ENCODE measurements around the gene CYTH3. TPM values are rescaled to one million over a fixed set of nuclear protein-coding genes. Genes with fewer than 3 reads are reported as not detected.

CYTH3 gene
- total and polyA plus RNA-seq, 7 experiments from 2014 or later, result 0.99 to 9.5 (median 3.1) TPM

GRCh38 chr7:6261699-6262098 is 10.7 kb downstream of the CYTH3 start:
- intact Hi-C loops (cut with micrococcal nuclease), result no loop called here
- peaks cover 0 to 25% of the 10 kb centered on the region in 2 donors for H3K4me1 ChIP-seq (ENCODE audit: control insufficient read depth in 2 of 2, insufficient read depth in 2 of 2, low read length in 2 of 2)
- H3K27ac Mint-ChIP-seq, result no peak overlapping the region
- no peaks in the 10 kb centered on the region for H3K36me3 Mint-ChIP-seq
- ChIA-PET CTCF (no interaction called here), POLR2A (interaction anchor here (0.6 kb wide), 1 partner anchor 12 kb away, joined by 3 read pairs; no protein-coding TSS in a partner anchor)
- peaks cover 13 to 32% (median 23%) of the 10 kb centered on the region in 7 donors for H3K4me1 Mint-ChIP-seq
- H3K4me3 Mint-ChIP-seq, result no peak overlapping the region
- H3K9me3 ChIP-seq (ENCODE audit: control insufficient read depth in 2 of 3, low read length in 3 of 3), result no peaks in the 10 kb centered on the region
- no peaks in the 10 kb centered on the region for H3K27me3 ChIP-seq (ENCODE audit: control insufficient read depth in 2 of 2, insufficient read depth in 2 of 2, low read length in 2 of 2)
- DNase-seq (no peak), ATAC-seq (no peak)
- H3K36me3 ChIP-seq (ENCODE audit: control insufficient read depth in 2 of 3, insufficient read depth in 3 of 3, low read length in 3 of 3), result no peaks in the 10 kb centered on the region
- no peaks in the 10 kb centered on the region for H3K9me3 Mint-ChIP-seq
- H3K27me3 Mint-ChIP-seq, result peaks cover 0 to 63% (median 0%) of the 10 kb centered on the region in 5 donors
- H3K4me3 ChIP-seq (ENCODE audit: low read length), result no peak overlapping the region
- no peak overlapping the region for H3K27ac ChIP-seq (ENCODE audit: low read depth, low read length)

DNA sequence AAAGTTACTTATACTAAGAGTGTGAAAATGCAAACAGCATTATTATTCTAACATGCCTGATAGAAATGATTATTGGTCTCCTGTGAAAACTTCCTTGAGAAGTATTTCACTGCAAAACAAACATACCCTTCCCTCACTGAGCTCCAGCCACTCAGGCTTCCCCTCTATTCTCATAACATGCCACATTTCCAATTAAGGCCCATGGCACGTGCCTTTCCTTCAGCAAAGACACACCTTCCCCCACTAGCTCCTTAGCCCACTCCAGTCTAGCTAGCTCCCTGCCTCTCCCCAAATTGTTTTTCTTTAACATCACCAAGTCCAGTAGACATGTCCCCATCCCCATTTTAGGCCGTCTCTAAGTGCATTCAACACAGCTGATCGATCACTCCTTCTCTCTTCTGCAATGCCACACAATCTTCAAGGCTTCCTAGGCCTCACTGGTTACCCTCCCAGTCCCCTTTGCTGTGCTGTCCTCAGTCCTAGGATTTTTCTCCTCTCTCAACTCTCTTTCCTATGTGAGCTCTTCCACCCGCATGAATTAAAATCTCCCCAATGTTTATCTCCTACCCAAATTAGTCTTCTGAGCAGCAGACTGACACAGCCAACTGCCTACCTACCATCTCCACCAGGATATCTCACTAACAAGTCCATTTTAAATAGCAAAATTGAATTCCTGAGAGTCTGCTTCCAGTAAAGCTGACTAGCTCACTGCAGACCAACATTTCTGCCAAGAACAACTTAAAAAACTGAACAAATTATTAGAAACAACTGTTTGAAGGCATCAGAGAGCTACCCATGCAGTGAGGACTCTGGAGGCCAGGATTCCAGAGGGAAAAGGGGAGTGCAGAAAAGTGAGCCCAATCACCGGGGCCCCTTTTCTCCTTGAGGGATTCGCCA is 11.9 kb downstream of the CYTH3 start:
- H3K36me3 ChIP-seq (ENCODE audit: control insufficient read depth in 2 of 3, insufficient read depth in 3 of 3, low read length in 3 of 3), result no peaks in the 10 kb centered on the region
- Mint-ChIP-seq H3K4me3 (no peak overlapping the region), H3K4me1 (peaks cover 19 to 38% (median 29%) of the 10 kb centered on the region in 7 donors)

DNA sequence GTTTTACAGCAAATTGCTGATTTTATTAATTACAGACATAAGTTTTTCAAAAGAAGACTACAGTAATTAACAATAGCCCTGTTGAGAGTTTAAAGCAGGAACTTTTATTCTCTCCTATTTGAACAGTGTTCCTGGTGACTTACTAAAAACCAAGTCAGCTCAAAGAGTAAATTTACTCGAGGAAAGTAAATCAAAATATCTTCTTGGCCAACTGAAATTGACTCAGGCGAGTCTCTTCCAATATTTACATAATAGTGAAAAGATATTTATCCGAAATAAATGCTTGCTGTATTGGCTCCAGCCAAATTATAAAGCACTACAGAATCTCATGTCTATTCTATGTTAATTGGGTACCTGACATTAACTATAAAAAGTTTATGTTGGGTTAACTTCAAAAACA is 13.2 kb downstream of the CYTH3 start:
- H3K27me3 Mint-ChIP-seq, result peaks cover 0 to 65% (median 0%) of the 10 kb centered on the region in 5 donors
- Histone ChIP-seq H3K27ac (ENCODE audit: low read depth, low read length) (no peak overlapping the region), H3K4me3 (ENCODE audit: low read length) (no peak overlapping the region), H3K36me3 (ENCODE audit: control insufficient read depth in 2 of 3, insufficient read depth in 3 of 3, low read length in 3 of 3) (no peaks in the 10 kb centered on the region), H3K9me3 (ENCODE audit: control insufficient read depth in 2 of 3, low read length in 3 of 3) (no peaks in the 10 kb centered on the region), H3K27me3 (ENCODE audit: control insufficient read depth in 2 of 2, insufficient read depth in 2 of 2, low read length in 2 of 2) (no peaks in the 10 kb centered on the region), H3K4me1 (ENCODE audit: control insufficient read depth in 2 of 2, insufficient read depth in 2 of 2, low read length in 2 of 2) (peaks cover 0 to 25% of the 10 kb centered on the region in 2 donors)
- peaks cover 19 to 37% (median 29%) of the 10 kb centered on the region in 7 donors for H3K4me1 Mint-ChIP-seq
- ChIA-PET POLR2A (no interaction called here), CTCF (no interaction called here)
- intact Hi-C loops (cut with micrococcal nuclease), result loop anchor here in 1 of 2 donors (2.0 kb wide), 1 partner anchor 14 kb away; the partner anchor contains the start of gene CYTH3
- DNase-seq (no peak), ATAC-seq (no peak)
- H3K9me3 Mint-ChIP-seq, result no peaks in the 10 kb centered on the region
- H3K4me3 Mint-ChIP-seq, result no peak overlapping the region
- H3K36me3 Mint-ChIP-seq, result no peaks in the 10 kb centered on the region
- H3K27ac Mint-ChIP-seq, result no peak overlapping the region

More for the DNA sequence above, 11.9 kb downstream of the CYTH3 start:
- Histone ChIP-seq H3K9me3 (ENCODE audit: control insufficient read depth in 2 of 3, low read length in 3 of 3) (no peaks in the 10 kb centered on the region), H3K27me3 (ENCODE audit: control insufficient read depth in 2 of 2, insufficient read depth in 2 of 2, low read length in 2 of 2) (no peaks in the 10 kb centered on the region), H3K4me1 (ENCODE audit: control insufficient read depth in 2 of 2, insufficient read depth in 2 of 2, low read length in 2 of 2) (peaks cover 0 to 25% of the 10 kb centered on the region in 2 donors), H3K27ac (ENCODE audit: low read depth, low read length) (no peak overlapping the region), H3K4me3 (ENCODE audit: low read length) (no peak overlapping the region)
- ChIA-PET CTCF (no interaction called here), POLR2A (interaction anchor here (0.6 kb wide), 1 partner anchor 13 kb away, joined by 3 read pairs; no protein-coding TSS in a partner anchor)
- H3K27me3 Mint-ChIP-seq, result peaks cover 0 to 63% (median 0%) of the 10 kb centered on the region in 5 donors
- no peak overlapping the region for H3K27ac Mint-ChIP-seq
- no peak for DNase-seq
- H3K9me3 Mint-ChIP-seq, result no peaks in the 10 kb centered on the region
- no peak for ATAC-seq
- intact Hi-C loops (cut with micrococcal nuclease), result no loop called here
- H3K36me3 Mint-ChIP-seq, result no peaks in the 10 kb centered on the region

GRCh38 chr7:6258440-6259182 is 13.8 kb downstream of the CYTH3 start:
- no peaks in the 10 kb centered on the region for H3K27me3 ChIP-seq (ENCODE audit: control insufficient read depth in 2 of 2, insufficient read depth in 2 of 2, low read length in 2 of 2)
- DNase-seq (no peak), ATAC-seq (no peak)
- peaks cover 0 to 25% of the 10 kb centered on the region in 2 donors for H3K4me1 ChIP-seq (ENCODE audit: control insufficient read depth in 2 of 2, insufficient read depth in 2 of 2, low read length in 2 of 2)
- Mint-ChIP-seq H3K36me3 (no peaks in the 10 kb centered on the region), H3K27me3 (peaks cover 0 to 65% (median 0%) of the 10 kb centered on the region in 5 donors), H3K9me3 (no peaks in the 10 kb centered on the region), H3K4me1 (peaks cover 19 to 37% (median 29%) of the 10 kb centered on the region in 7 donors), H3K4me3 (no peak overlapping the region), H3K27ac (no peak overlapping the region)
- CTCF ChIA-PET, result no interaction called here
- no peaks in the 10 kb centered on the region for H3K9me3 ChIP-seq (ENCODE audit: control insufficient read depth in 2 of 3, low read length in 3 of 3)
- no peak overlapping the region for H3K27ac ChIP-seq (ENCODE audit: low read depth, low read length)
- no peak overlapping the region for H3K4me3 ChIP-seq (ENCODE audit: low read length)
- POLR2A ChIA-PET, result no interaction called here
- no peaks in the 10 kb centered on the region for H3K36me3 ChIP-seq (ENCODE audit: control insufficient read depth in 2 of 3, insufficient read depth in 3 of 3, low read length in 3 of 3)
- intact Hi-C loops (cut with micrococcal nuclease), result loop anchor here in 1 of 2 donors (2.0 kb wide), 1 partner anchor 14 kb away; the partner anchor contains the start of gene CYTH3

DNA sequence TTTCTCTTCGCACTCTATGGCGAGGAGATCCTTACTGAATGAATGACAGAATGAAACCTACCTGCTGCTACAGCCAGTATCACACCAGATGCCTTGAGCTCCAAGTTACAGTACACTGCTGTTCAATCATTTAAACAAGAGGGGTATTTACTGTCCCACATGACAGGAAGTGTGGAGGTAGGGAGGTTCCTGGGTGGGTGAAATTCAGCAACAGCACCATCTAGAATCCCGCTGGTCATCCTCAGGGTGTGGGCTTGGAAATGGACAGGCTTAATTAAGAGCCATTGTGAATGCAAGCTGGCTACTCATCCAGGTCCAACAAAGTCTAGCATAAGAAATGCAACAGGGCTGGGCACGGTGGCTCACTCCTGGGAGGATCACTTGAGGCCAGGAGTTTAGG is 14.7 kb downstream of the CYTH3 start:
- ChIA-PET POLR2A (interaction anchor here (0.6 kb wide), 1 partner anchor 12 kb away, joined by 3 read pairs; no protein-coding TSS in a partner anchor), CTCF (interaction anchor here (0.7 kb wide), 1 partner anchor 14 kb away, joined by 3 read pairs; no protein-coding TSS in a partner anchor)
- H3K4me3 Mint-ChIP-seq, result no peak overlapping the region
- ATAC-seq, result no peak
- Histone ChIP-seq H3K9me3 (ENCODE audit: control insufficient read depth in 2 of 3, low read length in 3 of 3) (no peaks in the 10 kb centered on the region), H3K27ac (ENCODE audit: low read depth, low read length) (no peak overlapping the region), H3K36me3 (ENCODE audit: control insufficient read depth in 2 of 3, insufficient read depth in 3 of 3, low read length in 3 of 3) (no peaks in the 10 kb centered on the region), H3K27me3 (ENCODE audit: control insufficient read depth in 2 of 2, insufficient read depth in 2 of 2, low read length in 2 of 2) (no peaks in the 10 kb centered on the region), H3K4me1 (ENCODE audit: control insufficient read depth in 2 of 2, insufficient read depth in 2 of 2, low read length in 2 of 2) (peaks cover 0 to 25% of the 10 kb centered on the region in 2 donors), H3K4me3 (ENCODE audit: low read length) (no peak overlapping the region)
- H3K36me3 Mint-ChIP-seq, result no peaks in the 10 kb centered on the region
- no peak overlapping the region for H3K27ac Mint-ChIP-seq
- no peaks in the 10 kb centered on the region for H3K9me3 Mint-ChIP-seq
- intact Hi-C loops (cut with micrococcal nuclease), result loop anchor here in 1 of 2 donors (2.0 kb wide), 1 partner anchor 15 kb away; the partner anchor contains the start of gene CYTH3
- peaks cover 0 to 60% (median 0%) of the 10 kb centered on the region in 5 donors for H3K27me3 Mint-ChIP-seq
- H3K4me1 Mint-ChIP-seq, result peaks cover 19 to 37% (median 29%) of the 10 kb centered on the region in 7 donors
- no peak for DNase-seq

- no peak overlapping the region for H3K27ac ChIP-seq (ENCODE audit: low read depth, low read length)
- Mint-ChIP-seq H3K36me3 (no peaks in the 10 kb centered on the region), H3K27me3 (peaks cover 0 to 58% (median 0%) of the 10 kb centered on the region in 5 donors), H3K4me1 (peaks cover 19 to 32% (median 29%) of the 10 kb centered on the region in 7 donors), H3K4me3 (peak overlapping the region in 1 of 10 donors; percentile 2), H3K27ac (peak overlapping the region in 2 of 9 donors; percentile 29 to 56), H3K9me3 (no peaks in the 10 kb centered on the region)
- no peaks in the 10 kb centered on the region for H3K27me3 ChIP-seq (ENCODE audit: control insufficient read depth in 2 of 2, insufficient read depth in 2 of 2, low read length in 2 of 2)
- DNase-seq (no peak), ATAC-seq (peak; percentile 50)
- peaks cover 0 to 25% of the 10 kb centered on the region in 2 donors for H3K4me1 ChIP-seq (ENCODE audit: control insufficient read depth in 2 of 2, insufficient read depth in 2 of 2, low read length in 2 of 2)
- H3K4me3 ChIP-seq (ENCODE audit: low read length), result no peak overlapping the region
- ChIA-PET CTCF (no interaction called here), POLR2A (no interaction called here)
- no peaks in the 10 kb centered on the region for H3K9me3 ChIP-seq (ENCODE audit: control insufficient read depth in 2 of 3, low read length in 3 of 3)
- intact Hi-C loops (cut with micrococcal nuclease), result no loop called here
- H3K36me3 ChIP-seq (ENCODE audit: control insufficient read depth in 2 of 3, insufficient read depth in 3 of 3, low read length in 3 of 3), result no peaks in the 10 kb centered on the region
Observed at GRCh38 chr7:6256677-6257535, 15.5 kb downstream of the CYTH3 start.

All from naive thymus-derived CD4-positive, alpha-beta T cell (primary cell).